ENCODE results near the gene GTF2H4. TPM values are rescaled to one million over a fixed set of nuclear protein-coding genes. Genes with fewer than 3 reads are reported as not detected.

The GTF2H4 gene
- total and polyA plus RNA-seq, 10 of the 15 experiments (the other 5 are each of a cell fraction or from before 2014, with no cell fraction given): 1.1 to 43.8 (median 18.9) TPM

DNA sequence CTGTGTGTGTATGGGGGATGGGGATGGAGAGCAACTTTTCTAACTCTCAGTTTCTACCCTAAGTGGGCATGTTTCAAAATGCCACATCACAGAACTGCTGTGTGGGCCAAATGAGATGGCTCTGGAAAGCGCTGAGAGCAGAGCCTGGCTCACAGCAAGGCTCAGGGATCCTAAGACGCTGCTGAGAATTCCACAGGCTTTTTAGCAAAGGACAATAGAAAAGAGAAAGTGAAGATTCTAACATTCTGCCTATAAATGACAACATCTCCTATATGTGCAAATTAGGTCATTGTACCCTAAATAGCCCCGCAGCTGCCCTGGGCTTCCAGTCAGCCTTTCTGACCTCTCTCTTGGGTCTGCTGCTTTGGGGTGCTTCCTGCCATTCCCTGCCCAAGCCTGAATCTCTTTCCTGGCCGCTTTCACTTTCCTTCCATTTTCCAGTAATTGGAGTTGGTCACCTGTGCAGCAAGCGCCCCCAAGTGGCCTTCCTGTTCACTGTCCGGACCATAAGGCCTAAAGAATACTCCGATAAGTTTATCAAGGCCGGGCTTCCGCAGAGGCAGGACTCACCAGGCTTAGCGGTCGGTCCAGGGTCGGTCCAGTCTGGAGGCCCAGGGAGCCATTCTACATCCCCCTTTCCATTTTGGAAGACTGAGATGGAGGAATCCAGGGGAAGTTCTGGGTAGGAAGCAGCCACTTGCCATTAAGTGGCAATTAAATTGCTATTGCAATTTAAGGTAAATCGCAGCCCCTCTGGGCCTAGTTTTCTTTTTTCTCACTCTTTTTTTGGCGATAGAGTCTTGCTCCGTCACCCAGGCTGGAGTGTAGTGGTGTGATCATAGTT lies 30.4 kb upstream of the GTF2H4 start (continued):
- TF ChIP-seq NFIC (IDR thresholded peaks at IDR 0.05; ENCODE audit: low read depth, low read length) (no peak), MEF2B (IDR thresholded peaks at IDR 0.05; ENCODE audit: partially characterized antibody, poor library complexity, severe bottlenecking) (peak; percentile 71), RAD21 (IDR thresholded peaks at IDR 0.05; ENCODE audit: insufficient read depth, low read depth, low read length) (peak; percentile 95), IRF4 (IDR thresholded peaks at IDR 0.05; ENCODE audit: low read depth, low read length) (no peak), SMAD1 (IDR thresholded peaks at IDR 0.05; ENCODE audit: low read depth, partially characterized antibody) (no peak), CREM (IDR thresholded peaks at IDR 0.05; ENCODE audit: low read depth) (peak; percentile 32; the same call in 1 of the 2 replicates), TCF7 (IDR thresholded peaks at IDR 0.05; ENCODE audit: borderline replicate concordance) (no peak), ZSCAN29 (IDR thresholded peaks at IDR 0.05) (no peak; the same call in 1 of the 2 replicates), BHLHE40 (IDR thresholded peaks at IDR 0.05; ENCODE audit: borderline replicate concordance in 1 of 2, low read depth in 2 of 2, low read length in 1 of 2) (0 out of 4 replicates have a peak, but pooled peaks of 1 of the 2 experiments have one; percentile 41), EZH2 (IDR thresholded peaks at IDR 0.05; ENCODE audit: borderline replicate concordance, control insufficient read depth, low read depth, low read length) (no peak), POU2F2 (IDR thresholded peaks at IDR 0.05; ENCODE audit: borderline replicate concordance, low read depth, low read length) (0 out of 3 replicates have a peak, but pooled peaks have one; percentile 49), JUND (IDR thresholded peaks at IDR 0.05; ENCODE audit: low read depth, low read length) (no peak), BCL11A (IDR thresholded peaks at IDR 0.05; ENCODE audit: low read depth, low read length) (no peak), SREBF2 (IDR thresholded peaks at IDR 0.05; ENCODE audit: low read length) (no peak), BRCA1 (IDR thresholded peaks at IDR 0.05; ENCODE audit: low read depth, low read length) (no peak), EP300 (IDR thresholded peaks at IDR 0.05; ENCODE audit: borderline replicate concordance in 1 of 2, control insufficient read depth in 1 of 2, low read depth in 2 of 2, low read length in 2 of 2) (no peak), MXI1 (IDR thresholded peaks at IDR 0.05; ENCODE audit: low read depth, low read length) (0 out of 2 replicates have a peak, but pooled peaks have one; percentile 32), KDM1A (IDR thresholded peaks at IDR 0.05; ENCODE audit: borderline replicate concordance) (no peak), FOS (IDR thresholded peaks at IDR 0.05; ENCODE audit: borderline replicate concordance, extremely low read depth, insufficient read length) (no peak), STAT1 (conservative IDR thresholded peaks at IDR 0.05) (0 out of 2 replicates have a peak, but pooled peaks have one; percentile 40)
- TF ChIP-seq, protein P1, sequence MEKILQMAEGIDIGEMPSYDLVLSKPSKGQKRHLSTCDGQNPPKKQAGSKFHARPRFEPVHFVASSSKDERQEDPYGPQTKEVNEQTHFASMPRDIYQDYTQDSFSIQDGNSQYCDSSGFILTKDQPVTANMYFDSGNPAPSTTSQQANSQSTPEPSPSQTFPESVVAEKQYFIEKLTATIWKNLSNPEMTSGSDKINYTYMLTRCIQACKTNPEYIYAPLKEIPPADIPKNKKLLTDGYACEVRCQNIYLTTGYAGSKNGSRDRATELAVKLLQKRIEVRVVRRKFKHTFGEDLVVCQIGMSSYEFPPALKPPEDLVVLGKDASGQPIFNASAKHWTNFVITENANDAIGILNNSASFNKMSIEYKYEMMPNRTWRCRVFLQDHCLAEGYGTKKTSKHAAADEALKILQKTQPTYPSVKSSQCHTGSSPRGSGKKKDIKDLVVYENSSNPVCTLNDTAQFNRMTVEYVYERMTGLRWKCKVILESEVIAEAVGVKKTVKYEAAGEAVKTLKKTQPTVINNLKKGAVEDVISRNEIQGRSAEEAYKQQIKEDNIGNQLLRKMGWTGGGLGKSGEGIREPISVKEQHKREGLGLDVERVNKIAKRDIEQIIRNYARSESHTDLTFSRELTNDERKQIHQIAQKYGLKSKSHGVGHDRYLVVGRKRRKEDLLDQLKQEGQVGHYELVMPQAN (conservative IDR thresholded peaks at IDR 0.05): no peak
- TF ChIP-seq, protein P2, sequence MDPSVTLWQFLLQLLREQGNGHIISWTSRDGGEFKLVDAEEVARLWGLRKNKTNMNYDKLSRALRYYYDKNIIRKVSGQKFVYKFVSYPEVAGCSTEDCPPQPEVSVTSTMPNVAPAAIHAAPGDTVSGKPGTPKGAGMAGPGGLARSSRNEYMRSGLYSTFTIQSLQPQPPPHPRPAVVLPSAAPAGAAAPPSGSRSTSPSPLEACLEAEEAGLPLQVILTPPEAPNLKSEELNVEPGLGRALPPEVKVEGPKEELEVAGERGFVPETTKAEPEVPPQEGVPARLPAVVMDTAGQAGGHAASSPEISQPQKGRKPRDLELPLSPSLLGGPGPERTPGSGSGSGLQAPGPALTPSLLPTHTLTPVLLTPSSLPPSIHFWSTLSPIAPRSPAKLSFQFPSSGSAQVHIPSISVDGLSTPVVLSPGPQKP (IDR thresholded peaks at IDR 0.05; ENCODE audit: low read depth, low read length): no peak
- TF ChIP-seq, protein P3, sequence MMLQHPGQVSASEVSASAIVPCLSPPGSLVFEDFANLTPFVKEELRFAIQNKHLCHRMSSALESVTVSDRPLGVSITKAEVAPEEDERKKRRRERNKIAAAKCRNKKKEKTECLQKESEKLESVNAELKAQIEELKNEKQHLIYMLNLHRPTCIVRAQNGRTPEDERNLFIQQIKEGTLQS (IDR thresholded peaks at IDR 0.05; ENCODE audit: borderline replicate concordance, extremely low read depth, low read depth, low read length): no peak
- TF ChIP-seq, protein P4, sequence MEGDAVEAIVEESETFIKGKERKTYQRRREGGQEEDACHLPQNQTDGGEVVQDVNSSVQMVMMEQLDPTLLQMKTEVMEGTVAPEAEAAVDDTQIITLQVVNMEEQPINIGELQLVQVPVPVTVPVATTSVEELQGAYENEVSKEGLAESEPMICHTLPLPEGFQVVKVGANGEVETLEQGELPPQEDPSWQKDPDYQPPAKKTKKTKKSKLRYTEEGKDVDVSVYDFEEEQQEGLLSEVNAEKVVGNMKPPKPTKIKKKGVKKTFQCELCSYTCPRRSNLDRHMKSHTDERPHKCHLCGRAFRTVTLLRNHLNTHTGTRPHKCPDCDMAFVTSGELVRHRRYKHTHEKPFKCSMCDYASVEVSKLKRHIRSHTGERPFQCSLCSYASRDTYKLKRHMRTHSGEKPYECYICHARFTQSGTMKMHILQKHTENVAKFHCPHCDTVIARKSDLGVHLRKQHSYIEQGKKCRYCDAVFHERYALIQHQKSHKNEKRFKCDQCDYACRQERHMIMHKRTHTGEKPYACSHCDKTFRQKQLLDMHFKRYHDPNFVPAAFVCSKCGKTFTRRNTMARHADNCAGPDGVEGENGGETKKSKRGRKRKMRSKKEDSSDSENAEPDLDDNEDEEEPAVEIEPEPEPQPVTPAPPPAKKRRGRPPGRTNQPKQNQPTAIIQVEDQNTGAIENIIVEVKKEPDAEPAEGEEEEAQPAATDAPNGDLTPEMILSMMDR (IDR thresholded peaks at IDR 0.05 in 2 of 3, conservative IDR thresholded peaks at IDR 0.05 in 1 of 3; ENCODE audit: control insufficient read depth in 2 of 3, extremely low read depth in 1 of 3, insufficient read depth in 1 of 3, low read depth in 3 of 3, low read length in 3 of 3): peak; percentile 91 to 95 (median 93); a peak in 5 of 6 replicates
